NCI-H524 (cell line): ENCODE measurements around the gene CDON.
"Not testable (repeated sequence)": the region's sequence is repeated elsewhere in the genome, so short reads cannot be mapped to it uniquely, and the experiment has no call there.

Experiments
- DNase-seq, 2 experiments: peaks; one replicate each; lab custom pipeline; 2025; lab: John Stamatoyannopoulos, UW

Gene CDON

DNA sequence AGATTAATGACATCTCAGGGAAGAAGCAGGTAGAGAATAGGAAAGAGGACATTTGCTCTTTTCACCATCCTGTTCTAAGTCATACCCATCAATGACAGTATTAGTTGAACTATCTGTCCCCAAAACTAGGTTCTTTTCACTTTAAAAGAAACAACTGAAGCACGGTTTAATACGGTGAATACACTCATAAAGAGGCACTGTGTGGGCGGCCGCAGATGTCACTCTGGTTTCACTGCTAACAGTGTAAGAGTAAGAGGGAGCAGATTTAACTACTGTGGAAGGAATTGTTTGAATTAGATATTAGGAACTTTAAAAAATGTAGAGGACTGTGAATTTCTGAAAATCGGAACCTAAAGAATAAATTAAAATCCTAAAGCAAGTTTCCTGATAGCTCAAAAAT is 67.4 kb downstream of the CDON start:
- DNase-seq: no peak

DNA sequence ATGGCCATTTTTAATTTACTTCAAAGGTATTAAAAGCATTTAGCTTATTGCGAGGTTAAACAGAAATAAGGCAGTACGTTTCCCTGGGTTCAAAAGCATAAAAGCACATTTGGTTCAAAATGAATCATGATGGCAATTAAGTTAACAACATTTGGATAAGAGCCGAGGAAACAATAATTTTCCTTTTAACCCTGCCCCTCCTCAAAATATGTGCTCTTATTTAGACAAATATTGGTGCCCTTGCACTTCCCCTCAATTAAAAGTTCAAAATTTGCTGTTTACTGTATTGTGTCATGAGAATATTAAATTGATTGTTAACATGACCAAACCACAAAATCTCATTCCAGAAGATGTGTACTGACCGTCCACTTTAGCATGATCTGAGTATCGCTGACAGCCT is 68.2 kb downstream of the CDON start:
- no peak for DNase-seq

DNA sequence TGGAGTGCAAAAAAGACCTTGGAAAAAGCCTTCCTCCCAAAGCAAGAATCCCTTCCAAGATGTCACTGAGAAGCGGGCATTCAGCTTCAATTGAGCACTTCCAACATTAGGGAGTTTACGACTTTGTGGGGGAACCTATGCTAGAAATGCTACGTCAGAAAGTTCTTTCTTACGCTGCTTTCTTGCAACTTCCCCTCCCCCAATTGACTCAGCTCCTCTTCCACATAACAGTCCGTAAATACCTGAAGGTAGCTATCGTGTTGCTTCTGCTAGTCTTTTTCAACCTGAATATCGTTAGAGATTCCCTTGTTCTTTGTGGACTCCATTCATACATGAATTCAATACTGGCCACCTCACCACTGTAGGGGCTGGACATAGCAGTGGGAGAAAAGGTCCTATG is 69.8 kb downstream of the CDON start:
- DNase-seq: no peak

DNA sequence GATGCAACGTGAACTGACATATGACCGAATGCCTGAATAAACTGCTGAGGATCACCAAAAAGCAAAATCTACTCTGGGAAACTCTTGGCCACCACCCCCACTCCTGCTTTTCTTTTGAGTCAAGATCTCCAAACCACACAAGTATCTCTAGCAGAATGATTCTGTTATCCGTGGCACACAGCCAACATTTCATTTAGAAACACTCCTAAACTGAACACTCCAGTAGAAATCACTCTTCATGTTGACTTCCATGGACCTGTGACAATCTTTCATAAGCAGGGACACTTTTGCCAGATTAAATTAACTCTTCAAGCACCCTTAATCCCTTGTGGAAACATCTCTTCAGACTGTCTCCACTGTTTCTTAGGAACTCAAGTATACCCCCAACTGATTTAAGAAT is 72.4 kb downstream of the CDON start:
- peak; percentile 84 to 97 for DNase-seq

DNA sequence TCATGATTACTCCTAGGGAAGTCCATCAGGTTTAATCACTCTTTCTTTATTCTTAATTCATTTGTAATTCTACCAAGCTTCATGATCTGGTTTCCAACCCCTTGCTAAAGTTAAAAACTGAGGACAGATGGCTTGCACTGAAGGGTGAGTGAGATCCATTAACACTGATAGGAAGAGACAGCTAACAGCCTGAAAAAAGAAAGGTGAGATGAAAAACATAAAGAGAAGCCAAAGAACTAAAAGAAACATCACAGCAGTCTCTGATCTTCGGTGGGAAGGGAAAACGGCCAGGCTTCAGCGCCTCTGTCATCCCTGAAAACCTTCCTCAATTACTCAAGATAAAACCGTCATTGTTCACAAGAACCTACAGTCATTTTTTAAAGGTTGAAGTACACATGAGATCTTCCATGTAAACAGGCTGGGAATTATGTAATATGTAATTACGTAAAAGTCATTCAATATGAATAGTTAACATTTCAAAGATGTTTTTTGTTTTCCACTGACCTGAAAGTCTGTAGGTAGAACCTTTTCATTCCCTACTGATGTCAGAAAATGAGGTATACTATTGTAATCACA is 75.5 kb downstream of the CDON start:
- DNase-seq: no peak

DNA sequence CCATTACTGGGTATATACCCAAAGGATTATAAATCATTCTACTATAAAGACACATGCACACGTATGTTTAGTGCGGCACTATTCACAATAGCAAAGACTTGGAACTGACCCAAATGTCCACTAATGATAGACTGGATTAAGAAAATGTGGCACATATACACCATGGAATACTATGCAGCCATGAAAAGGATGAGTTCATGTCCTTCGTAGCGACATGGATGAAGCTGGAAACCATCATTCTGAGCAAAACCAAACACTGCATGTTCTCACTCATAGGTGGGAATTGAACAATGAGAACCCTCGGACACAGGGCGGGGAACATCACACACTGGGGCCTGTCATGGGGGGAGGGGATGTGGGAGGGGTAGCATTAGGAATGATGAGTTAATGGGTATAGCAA is 76.7 kb downstream of the CDON start:
- DNase-seq: not testable (repeated sequence)

DNA sequence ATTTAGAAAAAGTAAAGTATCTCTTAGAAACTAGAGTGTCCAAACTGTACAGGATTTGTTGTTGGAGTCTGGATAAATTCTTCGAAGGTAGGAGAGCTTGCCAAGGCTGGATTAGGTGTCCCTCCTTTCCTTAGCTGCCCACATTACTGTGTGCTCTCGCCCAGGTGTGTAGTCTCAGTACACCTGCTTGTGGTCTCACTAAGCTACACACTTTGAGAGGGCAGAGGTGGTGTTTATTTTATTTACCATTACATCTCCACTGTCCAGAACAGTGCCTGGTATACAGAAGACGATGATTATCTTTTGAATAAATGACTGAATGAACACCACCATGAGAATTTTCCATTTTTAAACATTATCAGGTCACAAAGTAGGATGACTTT is 80.3 kb downstream of the CDON start:
- no peak for DNase-seq

DNA sequence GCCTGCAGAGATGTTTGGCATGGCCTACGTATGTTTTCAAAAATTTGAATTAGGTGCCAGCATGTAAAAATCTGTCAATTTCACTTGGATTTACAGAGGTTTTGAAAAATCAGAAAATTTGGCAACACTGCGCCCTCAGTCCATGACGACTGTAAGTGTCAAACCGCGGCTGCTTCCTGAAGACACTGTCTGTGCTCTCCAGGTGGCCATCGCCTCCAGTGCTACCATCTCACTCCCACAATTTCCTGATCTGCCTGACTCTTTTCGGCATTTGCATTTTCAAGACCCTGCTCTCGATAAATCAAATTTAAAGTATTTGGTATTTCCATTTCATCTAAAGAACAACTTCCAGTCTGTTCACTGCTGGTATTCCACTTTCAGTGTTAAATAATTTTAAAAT is 82.2 kb downstream of the CDON start:
- DNase-seq: no peak

DNA sequence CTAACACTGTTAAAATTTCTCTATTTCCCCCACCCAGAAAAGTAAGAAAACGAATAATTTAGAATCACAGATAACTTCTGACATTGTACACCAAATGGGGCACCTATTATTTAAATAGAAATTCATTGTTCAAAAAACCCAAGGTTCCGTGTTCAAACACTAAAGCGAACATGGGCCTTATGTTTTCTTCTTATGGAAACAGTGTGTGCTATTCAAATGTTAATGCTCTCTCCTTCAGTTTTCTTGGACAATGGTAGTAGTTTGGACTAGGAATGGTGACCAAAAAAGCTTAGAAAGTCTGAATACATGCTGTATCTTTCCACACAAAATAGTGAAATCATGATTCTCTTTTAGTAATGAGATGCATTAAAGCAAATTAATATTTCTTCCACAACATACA is 83.2 kb downstream of the CDON start:
- DNase-seq: no peak

DNA sequence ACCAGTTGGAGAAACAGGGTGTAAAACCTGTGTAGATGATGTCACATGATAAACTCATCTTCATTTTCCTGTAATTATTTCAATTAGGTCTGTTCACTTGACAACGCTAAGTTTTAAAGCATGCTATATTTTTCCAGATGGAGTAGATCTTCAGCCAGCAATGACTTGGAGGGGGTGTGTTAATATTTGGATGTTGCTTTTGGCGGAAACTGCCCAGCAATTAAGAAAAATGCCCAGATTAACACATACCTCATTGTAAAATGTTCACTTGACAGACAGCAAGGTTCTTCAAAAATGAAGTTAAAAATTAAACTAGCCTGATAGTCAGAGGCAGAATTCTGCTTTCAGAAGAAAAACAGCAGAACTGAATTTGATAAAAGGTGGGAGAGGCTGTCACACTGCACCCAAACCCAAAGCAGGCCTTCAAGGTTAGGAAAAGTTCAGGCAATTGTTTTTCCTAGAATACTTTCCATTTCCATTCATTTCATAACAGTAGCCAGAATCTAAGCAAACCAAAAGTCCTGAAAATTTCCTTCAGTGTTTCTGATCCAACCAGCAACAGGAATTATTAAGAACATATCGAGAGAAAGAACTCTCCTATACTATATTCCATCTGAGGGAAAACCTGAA is 83.8 kb downstream of the CDON start:
- DNase-seq: no peak

DNA sequence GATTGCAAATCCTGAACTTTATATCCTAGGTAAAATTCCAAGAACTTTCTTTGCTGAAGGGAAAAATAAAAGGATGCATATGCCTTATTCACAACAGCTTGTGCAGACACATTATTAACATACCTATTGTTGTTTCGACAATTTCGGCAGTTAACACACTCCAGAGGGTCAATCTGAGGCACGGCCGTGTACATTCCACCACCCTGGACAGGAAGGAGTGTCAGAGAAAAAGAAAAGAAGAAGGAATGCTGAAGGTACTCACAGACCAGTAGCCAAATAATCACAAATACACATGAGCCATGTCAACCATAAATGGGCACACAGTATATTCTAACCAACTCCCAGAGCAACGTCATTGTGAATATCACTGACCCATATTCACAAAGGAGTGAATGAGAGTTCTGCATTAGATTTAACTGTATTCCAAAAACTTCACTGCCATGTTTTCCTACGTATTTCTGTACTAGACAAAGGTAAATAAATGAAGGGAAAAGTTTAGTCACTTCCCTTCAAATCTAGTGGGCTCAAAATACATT is 84.4 kb downstream of the CDON start:
- DNase-seq: no peak

DNA sequence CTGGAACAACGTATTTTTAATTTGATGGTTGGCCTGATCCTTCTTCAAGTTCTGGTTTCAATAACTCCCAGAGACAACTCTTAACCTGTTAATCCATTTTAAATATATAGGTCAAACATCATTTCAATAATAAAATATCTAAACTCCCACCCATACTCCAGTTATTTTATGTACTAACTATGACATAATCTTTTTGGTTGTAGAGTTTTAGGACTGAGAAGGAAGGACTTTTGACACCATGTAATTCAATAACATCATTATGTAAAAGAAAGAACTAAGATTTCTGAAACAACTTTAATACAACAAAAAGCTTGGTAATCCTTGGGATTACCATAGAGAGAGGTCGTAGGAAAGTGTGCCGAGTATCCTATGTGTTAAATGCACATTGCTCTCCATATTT is 85.3 kb downstream of the CDON start:
- DNase-seq: no peak

DNA sequence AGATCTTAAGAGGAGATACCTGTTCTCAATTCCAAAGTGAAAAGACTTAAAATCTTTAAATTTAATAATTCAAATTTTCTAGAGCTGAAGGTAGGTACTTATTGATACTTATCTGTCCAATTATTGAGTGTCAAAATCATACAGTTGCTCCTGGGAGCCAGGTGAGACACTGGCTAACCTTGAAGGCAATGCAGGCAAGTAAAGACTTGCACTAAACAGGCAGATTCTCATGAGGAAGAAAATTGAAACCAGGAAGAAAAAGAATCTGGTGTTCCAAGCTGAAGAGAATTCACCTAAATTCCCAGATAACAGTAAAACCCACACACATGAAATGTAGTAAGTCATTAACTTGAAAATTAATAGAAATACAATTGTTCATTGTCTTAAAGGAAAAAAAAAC is 86.5 kb downstream of the CDON start:
- no peak for DNase-seq

DNA sequence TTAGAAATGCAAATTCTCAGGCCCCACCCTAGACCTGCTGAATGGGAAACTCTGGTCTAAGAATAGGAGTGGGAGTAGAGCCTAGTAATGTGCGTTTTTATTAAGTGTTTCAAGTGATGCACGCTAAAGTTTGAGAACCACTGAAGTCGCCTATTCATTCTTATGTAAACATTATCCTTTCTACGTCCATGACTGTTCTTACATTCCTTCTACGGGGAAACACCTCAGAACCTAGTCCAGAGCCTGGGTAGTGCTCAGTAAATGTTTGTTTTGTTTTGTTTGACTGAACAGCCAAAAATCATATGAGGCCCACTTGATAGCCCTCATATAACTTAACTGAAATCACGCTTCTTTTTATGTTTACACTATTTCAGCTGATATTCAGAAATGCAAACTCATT is 87.0 kb downstream of the CDON start:
- DNase-seq: no peak

DNA sequence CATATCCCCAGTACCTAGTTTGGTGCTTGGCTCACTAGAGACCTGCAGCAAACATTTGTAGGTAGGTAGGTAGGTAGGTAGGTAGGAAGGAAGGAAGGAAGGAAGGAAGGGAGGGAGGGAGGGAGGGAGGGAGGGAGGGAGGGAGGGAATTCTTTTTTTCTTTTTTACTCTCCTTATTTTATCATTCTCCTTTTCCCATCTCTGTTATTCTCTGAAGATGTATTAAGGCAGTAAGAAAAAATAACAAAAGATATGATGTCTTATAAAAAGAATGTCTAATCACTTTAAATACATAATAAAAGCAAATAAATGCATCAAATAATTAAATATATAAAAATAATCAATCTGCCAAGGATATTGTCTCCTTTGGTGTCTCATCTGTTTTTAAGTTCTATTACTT is 88.4 kb downstream of the CDON start:
- DNase-seq: no peak

DNA sequence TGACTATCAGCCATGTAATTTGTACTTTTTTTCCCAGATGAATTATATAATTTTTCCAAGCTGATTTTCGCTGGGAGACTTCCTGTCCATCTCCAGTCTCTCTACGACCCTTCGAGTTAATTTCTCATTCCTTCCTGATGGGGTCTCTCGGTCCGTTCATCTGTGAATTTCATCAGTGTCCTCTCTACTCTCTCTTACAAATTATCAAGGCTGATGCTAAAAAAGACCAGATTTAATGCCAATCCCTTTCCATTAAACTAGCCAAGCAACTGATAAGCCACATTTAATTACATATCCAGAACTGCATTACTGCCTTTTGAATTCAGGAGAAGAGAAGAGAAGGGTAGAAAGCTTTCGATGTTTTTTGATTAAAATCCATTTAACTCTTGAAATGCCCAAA is 91.0 kb downstream of the CDON start:
- no peak for DNase-seq

DNA sequence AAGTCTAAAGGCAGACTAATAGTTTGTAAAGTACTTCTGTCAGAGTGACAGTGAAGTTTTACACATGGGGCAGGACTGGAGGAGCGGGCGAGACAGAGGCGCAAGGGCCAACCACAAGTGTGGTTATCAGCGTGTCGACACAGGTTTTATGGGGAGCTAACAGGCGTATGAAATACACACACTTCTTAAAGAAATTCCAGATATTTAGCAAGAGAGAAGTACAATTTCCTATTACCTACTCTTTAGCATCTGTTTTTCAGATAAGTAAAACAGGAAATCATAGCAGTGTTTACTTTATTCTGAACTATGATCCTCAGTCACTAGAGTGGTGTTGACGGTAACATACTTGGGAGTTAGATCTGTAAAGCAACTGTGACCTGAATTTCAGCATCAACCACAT is 94.3 kb downstream of the CDON start:
- DNase-seq: no peak

DNA sequence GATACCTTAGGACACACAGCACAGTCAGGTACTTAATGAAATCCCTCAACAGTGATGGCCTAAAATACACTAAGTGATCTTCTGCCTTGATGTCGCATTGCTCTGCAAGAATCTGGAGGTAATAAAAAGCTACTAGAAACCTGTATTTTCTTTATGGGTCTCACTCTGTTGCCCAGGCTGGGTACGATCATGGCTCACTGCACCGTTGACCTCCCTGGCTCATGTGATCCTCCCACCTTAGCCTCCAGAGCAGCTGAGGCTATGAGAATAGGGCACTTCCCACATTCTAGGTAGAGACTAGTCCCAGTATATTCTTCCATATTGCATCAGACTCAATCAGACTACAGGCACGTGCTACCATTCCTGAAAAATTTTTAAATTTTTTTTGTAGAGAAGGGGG is 95.2 kb downstream of the CDON start:
- no peak for DNase-seq

DNA sequence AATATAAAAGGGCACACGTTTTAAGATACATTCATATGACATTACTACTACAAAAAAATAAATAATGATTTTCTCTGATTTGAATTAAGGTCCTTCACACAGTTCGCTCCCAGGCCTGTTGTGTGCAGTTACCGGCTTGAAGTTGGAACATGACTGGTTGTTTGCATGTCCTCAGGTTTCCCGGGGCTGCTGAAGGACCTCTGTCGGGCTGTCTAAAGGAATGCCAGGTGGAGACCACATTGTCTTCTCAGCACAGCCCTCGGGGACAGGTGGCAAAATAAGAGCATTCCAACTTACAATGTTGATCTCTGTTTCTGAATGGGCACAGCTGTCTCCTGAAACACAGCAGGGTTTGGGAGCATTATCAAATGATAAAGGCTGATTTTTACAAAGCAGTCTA is 101.9 kb downstream of the CDON start:
- no peak for DNase-seq

DNA sequence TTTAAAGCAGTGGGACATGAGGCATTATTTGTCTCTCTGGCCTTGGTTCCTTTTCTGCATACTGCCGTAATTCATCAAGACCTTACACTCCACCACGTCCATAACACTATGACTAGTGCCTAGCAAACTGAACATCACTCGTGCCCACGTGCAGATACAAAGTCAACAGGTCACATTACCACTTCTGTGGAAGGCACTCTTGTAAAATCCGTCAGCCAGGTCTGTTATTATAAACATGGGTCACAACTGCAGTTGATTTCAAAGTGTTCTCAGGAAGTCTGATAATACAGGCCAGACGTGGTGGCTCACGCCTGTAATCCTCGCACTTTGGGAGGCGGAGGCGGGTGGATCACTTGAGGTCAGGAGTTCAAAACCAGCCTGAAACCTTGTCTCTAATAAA is 102.7 kb downstream of the CDON start:
- no peak for DNase-seq

DNA sequence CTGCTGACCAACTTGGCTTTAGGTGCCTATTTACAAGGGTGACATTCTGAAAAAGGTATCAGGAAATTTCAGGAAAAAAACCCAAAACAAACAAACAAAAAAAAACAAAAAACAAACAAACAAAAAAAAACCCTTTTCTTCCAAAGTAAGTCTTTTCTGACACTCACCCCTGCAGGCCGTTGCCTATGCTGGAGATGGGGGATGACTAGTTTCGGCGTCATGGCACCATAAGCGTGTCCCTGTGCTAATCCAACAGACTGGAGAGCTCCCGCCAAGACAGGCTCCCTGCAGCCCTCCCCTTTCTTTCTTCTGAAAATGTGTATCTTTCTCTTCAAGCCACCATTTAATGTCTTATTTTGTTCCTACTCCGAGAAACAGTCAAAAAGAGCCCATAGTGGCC is 103.2 kb downstream of the CDON start:
- DNase-seq: no peak

DNA sequence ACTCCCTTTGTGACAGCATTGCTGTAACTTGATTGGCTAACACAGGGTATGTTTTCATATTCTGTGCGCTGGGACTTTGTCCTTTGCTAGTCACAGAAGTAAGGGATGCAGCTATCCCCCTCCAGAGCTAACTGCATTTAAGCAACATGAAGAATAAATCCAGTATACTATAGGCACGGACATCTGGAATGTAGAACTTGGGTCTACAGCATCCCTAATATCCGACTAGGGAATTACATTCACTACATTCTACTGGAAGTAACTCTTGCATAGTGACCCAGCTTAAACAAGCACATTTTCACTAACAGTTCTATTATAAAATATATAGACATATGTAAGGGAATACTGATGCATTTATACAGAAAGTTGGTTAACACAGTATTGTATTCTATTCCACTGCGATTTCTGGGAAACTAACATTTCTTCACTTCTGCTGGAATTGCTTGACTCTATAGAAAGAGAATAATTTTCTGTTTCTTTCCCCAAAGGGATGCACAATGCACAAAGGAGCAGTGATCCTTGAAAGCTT is 103.7 kb downstream of the CDON start:
- no peak for DNase-seq

DNA sequence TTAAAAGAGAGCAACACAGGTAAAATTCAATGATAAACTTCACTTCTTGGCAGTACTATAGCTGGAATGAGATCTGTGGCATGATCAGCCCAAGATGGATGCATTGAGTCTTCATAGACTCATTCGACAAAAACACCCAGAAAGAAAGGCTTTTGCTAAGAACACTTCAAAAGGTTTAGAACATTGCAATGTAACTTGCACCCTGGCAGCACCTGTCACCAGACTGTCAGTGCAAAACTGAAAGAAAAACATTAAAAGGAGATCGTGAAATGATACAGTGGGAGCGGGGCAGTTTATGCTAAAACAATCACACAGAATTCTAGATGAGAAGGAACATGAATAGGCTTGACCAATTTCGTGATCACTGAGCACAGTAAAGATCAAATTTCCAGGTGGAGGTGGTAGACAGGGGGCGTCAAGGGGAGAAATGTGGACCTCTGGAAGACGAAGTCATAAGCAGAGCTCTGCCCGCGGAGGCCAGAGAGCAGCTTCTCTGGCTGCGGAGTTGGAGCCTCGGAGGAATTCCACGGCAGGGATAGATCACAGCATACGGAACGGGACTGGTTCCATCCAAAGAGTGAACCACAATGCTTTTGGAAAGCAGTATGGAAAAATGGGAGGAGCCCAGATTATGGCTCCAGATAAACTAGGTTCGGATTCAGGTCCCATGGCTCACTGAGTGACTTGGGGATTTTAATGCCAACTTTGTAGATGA is 104.9 kb downstream of the CDON start:
- DNase-seq: no peak
